ENCODE measurements around the gene PGBD1. TPM values are rescaled to one million over a fixed set of nuclear protein-coding genes. Genes with fewer than 3 reads are reported as not detected.

PGBD1 gene
- total and polyA plus RNA-seq, 2 experiments from 2014 or later, result 3.1 to 6.2 TPM

DNA sequence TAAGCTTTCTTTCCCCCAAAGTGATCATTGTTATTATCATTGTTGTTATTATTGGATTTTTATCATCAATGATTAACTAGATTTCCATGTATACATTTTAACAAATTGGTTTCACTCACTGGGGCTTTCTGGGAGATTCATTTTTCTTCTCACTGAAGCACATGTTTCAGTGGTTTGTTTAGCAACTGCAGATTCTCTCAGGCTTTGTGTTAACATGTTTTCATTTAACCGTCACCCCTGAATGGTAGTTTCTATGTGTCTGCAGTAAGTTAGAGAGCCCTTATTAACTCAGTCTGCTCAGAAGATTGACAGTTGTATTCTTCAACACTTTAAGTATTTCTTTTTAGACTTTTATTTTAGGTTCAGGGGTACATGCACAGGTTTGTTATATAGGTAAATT, 41.7 kb upstream of the PGBD1 start:
- no peak for TF ChIP-seq EZH2phosphoT487 (IDR thresholded peaks at IDR 0.05; ENCODE audit: low read depth, severe bottlenecking, unreplicated experiment)
- TF ChIP-seq EZH2 (IDR thresholded peaks at IDR 0.05; ENCODE audit: borderline replicate concordance), result no peak
- TF ChIP-seq CTCF (IDR thresholded peaks at IDR 0.05; ENCODE audit: poor library complexity), result no peak
- no peaks in the 10 kb centered on the region for H3K4me1 ChIP-seq (ENCODE audit: insufficient read depth)
- H3K4me3 ChIP-seq, result no peak overlapping the region
- H3K27me3 ChIP-seq, result no peaks in the 10 kb centered on the region
- H3K27ac ChIP-seq, result no peak overlapping the region
- H4K20me1 ChIP-seq (ENCODE audit: insufficient read depth, poor library complexity, severe bottlenecking), result no peaks in the 10 kb centered on the region
- no peaks in the 10 kb centered on the region for H3K9me2 ChIP-seq (replicated peaks; ENCODE audit: insufficient read depth)
- no peaks in the 10 kb centered on the region for H3K9me3 ChIP-seq (ENCODE audit: low read depth)
- no peak overlapping the region for H2AFZ ChIP-seq
- H3K79me2 ChIP-seq, result no peaks in the 10 kb centered on the region
- H3K36me3 ChIP-seq (replicated peaks; ENCODE audit: insufficient read depth, low read depth), result no peaks in the 10 kb centered on the region
- no peak overlapping the region for H3K4me2 ChIP-seq
- WGBS (ENCODE audit: low lambda C conversion rate, missing lambda C conversion rate), result 100% methylated on average over 1 of the region's 1 CpG
- no peak for DNase-seq (ENCODE audit: low spot score)

DNA sequence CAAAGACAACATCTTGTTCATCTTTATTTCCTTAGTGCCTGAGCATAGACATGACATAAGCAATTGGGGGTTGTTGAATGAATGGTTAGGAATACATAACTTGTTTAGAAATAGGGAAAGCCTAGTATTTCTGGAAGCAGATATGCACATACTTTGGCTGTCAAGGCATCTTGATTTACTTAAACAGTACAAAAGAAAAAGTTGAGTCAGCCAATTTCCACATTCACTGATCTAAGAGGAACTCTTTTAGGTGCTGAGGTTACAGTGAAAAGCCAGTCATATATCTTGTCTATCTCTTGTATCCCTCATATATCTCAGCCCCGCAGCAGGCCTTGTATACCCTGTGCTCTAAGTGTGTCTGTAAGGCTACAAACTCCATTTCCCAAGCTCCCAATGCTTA, 40.9 kb upstream of the PGBD1 start:
- no peaks in the 10 kb centered on the region for H3K79me2 ChIP-seq
- H3K36me3 ChIP-seq (replicated peaks; ENCODE audit: insufficient read depth, low read depth), result no peaks in the 10 kb centered on the region
- no peak for TF ChIP-seq CTCF (IDR thresholded peaks at IDR 0.05; ENCODE audit: poor library complexity)
- TF ChIP-seq EZH2 (IDR thresholded peaks at IDR 0.05; ENCODE audit: borderline replicate concordance), result no peak
- no peaks in the 10 kb centered on the region for H3K27me3 ChIP-seq
- H3K9me2 ChIP-seq (replicated peaks; ENCODE audit: insufficient read depth), result no peaks in the 10 kb centered on the region
- H2AFZ ChIP-seq, result no peak overlapping the region
- 91% methylated on average over 1 of the region's 1 CpG for WGBS (ENCODE audit: low lambda C conversion rate, missing lambda C conversion rate)
- no peak for DNase-seq (ENCODE audit: low spot score)
- H3K27ac ChIP-seq, result no peak overlapping the region
- H3K9me3 ChIP-seq (ENCODE audit: low read depth), result no peaks in the 10 kb centered on the region
- H3K4me3 ChIP-seq, result no peak overlapping the region
- H4K20me1 ChIP-seq (ENCODE audit: insufficient read depth, poor library complexity, severe bottlenecking), result no peaks in the 10 kb centered on the region
- H3K4me2 ChIP-seq, result no peak overlapping the region
- no peaks in the 10 kb centered on the region for H3K4me1 ChIP-seq (ENCODE audit: insufficient read depth)

DNA sequence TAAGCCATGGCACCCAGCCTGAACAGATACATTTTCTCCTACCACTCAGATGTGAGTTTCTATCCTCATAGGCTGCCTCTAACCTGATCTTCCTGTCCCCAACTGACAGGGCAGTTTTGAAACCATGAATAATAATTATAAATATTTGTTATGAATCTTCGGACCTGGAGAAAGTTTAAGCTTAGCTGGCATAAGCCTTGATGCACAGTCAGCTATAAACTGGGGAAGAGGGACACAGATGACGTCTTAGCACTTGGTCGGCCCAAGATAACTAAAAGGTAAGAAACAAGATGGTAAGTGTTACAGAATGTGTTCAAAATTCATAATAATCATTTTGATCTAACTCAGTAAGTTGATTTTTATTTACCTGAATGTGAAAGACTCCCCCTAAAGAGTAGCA, 37.4 kb upstream of the PGBD1 start:
- H3K36me3 ChIP-seq (replicated peaks; ENCODE audit: insufficient read depth, low read depth), result no peaks in the 10 kb centered on the region
- TF ChIP-seq EZH2 (IDR thresholded peaks at IDR 0.05; ENCODE audit: borderline replicate concordance) (no peak), EZH2phosphoT487 (IDR thresholded peaks at IDR 0.05; ENCODE audit: low read depth, severe bottlenecking, unreplicated experiment) (no peak), CTCF (IDR thresholded peaks at IDR 0.05; ENCODE audit: poor library complexity) (no peak)
- WGBS (ENCODE audit: low lambda C conversion rate, missing lambda C conversion rate), result 96% methylated on average over 3 of the region's 3 CpGs

More for the DNA sequence above, 37.4 kb upstream of the PGBD1 start:
- DNase-seq (ENCODE audit: low spot score), result no peak
- Histone ChIP-seq H3K4me3 (no peak overlapping the region), H3K9me3 (ENCODE audit: low read depth) (no peaks in the 10 kb centered on the region), H2AFZ (no peak overlapping the region), H3K4me1 (ENCODE audit: insufficient read depth) (no peaks in the 10 kb centered on the region), H3K27ac (no peak overlapping the region), H4K20me1 (ENCODE audit: insufficient read depth, poor library complexity, severe bottlenecking) (no peaks in the 10 kb centered on the region), H3K9me2 (replicated peaks; ENCODE audit: insufficient read depth) (no peaks in the 10 kb centered on the region), H3K79me2 (no peaks in the 10 kb centered on the region), H3K27me3 (no peaks in the 10 kb centered on the region), H3K4me2 (no peak overlapping the region)

Measured in hepatocyte (in vitro differentiated cells).